Right cardiac atrium (tissue), 5 donors: Measurements from ENCODE around the gene ZHX3. TPM values are rescaled to one million over a fixed set of nuclear protein-coding genes. Genes with fewer than 3 reads are reported as not detected.
"Not testable (repeated sequence)": the region's sequence is repeated elsewhere in the genome, so short reads cannot be mapped to it uniquely, and the experiment has no call there.

Experiments
- ATAC-seq, 2 donors: fragments of 200-7000 bp; cut with Tn5 transposase; one replicate each; pipeline versions ENCODE4 v1.8.0 to v1.9.1; 2020; ENCODE audit warnings: moderate library complexity in 2 of 2, mild to moderate bottlenecking in 1 of 2
- DNase-seq, 3 donors: peaks; one replicate each; pipeline ENCODE4 v3.0.0-alpha.2; 2020
- H3K27ac ChIP-seq: one replicate; pipeline ENCODE4 v1.5.1; 2013; ENCODE audit warnings: mild to moderate bottlenecking, low read length, control low read depth, moderate library complexity
- H3K27me3 ChIP-seq: one replicate; pipeline ENCODE4 v1.6.1; 2013; ENCODE audit not compliant: control insufficient read depth, insufficient read depth
- H3K4me1 ChIP-seq: one replicate; pipeline ENCODE4 v1.6.1; 2013; ENCODE audit warnings: low read length; ENCODE audit not compliant: control insufficient read depth, insufficient read depth
- H3K4me3 ChIP-seq: one replicate; pipeline ENCODE4 v1.5.1; 2013; ENCODE audit warnings: low read length, control low read depth
- H3K9me3 ChIP-seq: one replicate; pipeline ENCODE4 v1.6.1; 2013; ENCODE audit warnings: low read length; ENCODE audit not compliant: control insufficient read depth
- WGBS: extraction: QIAGEN DNeasy Blood & Tissue Kit; methylation state at CpG from one replicate; pipeline ENCODE4 v1.1.7; 2013; 5-methylcytosine and 5-hydroxymethylcytosine counted together
- intact Hi-C, 4 donors: fragments of 100-400 bp; cut with DNase I; formaldehyde crosslinking; loops; one replicate each; pipeline versions ENCODE4 v1.11.0 to v1.14.0; 2022 to 2023
- polyA plus RNA-seq: library from polyadenylated mRNA; stranded (reverse); fragments of 200-250 nt; gene quantifications from one replicate; pipeline ENCODE4 v1.2.3, GENCODE V29; 2013
- total RNA-seq, 4 donors: library from RNA; stranded (reverse); fragmentation: NEBNext Ultra II Directional; extraction: Animal tissue kit (Norgen Biotek cat#: 25700); gene quantifications; one replicate each; pipeline ENCODE4 v1.2.1, GENCODE V29; 2021
- donor health status: healthy with polysubstance abuse.
- donor health status: DM: no; HTN: yes; CAD: no.
- donor health status: DM: no; HTN: no; CAD: no.
- donor health status: DM: no; HTN: yes; CAD: no; lungs with severe emphysema.
- donor health status: DM: yes; HTN: yes; CAD: no.

The ZHX3 gene
- total and polyA plus RNA-seq, 5 donors: 11.6 to 39.7 (median 33.4) TPM

GRCh38 chr20:41138475-41139226, 178.9 kb downstream of the ZHX3 start:
- peaks cover 36% of the 10 kb centered on the region for H3K4me1 ChIP-seq
- ATAC-seq (no peak), DNase-seq (peak in 1 of 3 donors; percentile 68)
- peak overlapping the region; percentile 76 for H3K27ac ChIP-seq
- no peaks in the 10 kb centered on the region for H3K9me3 ChIP-seq
- intact Hi-C loops: loop anchor here in 2 of 4 donors (5.0 to 10.0 kb wide), 2 partner anchors 204 to 206 kb away; partner anchors contain the start of gene LPIN3 (in 2 of the 2)
- WGBS: 14% methylated on average over 12 of the region's 12 CpGs
- no peaks in the 10 kb centered on the region for H3K27me3 ChIP-seq
- peak overlapping the region; percentile 83 for H3K4me3 ChIP-seq

GRCh38 chr20:41137614-41138474, 179.7 kb downstream of the ZHX3 start:
- intact Hi-C loops: loop anchor here in 2 of 4 donors (5.0 to 10.0 kb wide), 2 partner anchors 204 to 207 kb away; partner anchors contain the start of gene LPIN3 (in 2 of the 2)
- ATAC-seq (peak; percentile 50 to 52), DNase-seq (peak; percentile 81 to 93 (median 92))
- no peaks in the 10 kb centered on the region for H3K9me3 ChIP-seq
- peak overlapping the region; percentile 76 for H3K27ac ChIP-seq
- WGBS: 1% methylated on average over 66 of the region's 66 CpGs
- H3K4me1 ChIP-seq: peaks cover 29% of the 10 kb centered on the region
- H3K4me3 ChIP-seq: peak overlapping the region; percentile 83
- no peaks in the 10 kb centered on the region for H3K27me3 ChIP-seq

DNA sequence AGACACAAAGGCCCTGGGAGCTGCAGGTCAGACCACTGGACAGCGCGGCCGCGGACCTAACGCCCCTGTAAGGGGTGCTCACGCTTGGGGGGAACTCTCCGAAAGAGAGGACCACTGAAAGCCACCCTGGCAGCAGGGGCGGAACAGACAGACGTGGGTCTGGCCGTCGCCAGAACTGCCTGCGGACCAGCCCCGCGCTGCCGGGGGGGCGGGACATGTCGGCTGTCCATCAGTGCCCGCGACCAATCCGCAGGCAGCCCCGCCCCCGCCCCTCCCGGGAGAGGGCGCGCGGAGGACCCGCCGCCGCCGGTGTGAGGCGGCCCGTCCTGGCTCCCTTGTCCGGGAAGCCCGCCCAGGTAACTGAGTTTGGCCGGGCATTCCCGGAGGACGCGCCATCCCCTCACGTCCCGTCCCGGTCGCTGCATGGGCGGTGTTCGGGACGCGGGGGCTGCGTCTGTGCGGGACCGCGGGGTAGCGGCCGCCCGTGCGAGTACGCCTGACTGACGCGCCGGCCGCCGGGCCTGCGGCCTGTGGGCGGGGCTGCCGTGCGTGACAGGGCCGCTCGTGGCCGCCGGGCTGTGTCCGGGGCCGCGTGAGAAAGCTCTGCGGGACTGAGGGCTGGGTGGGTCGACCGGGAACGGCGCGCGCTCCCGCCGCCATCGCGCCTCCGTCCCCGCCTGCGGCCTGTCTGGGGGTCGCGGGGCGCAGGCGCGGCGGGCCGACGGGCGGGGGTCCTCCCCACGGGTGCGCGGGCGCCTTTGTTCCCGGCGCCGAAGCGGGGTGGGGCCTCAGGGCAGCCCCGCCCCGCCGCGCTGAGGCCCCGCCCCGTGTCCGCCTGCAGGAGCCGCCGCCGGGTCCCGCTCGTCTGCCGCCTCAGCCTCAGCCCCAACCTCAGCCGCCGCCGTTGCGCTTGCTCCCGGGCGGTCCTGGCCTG, 180.6 kb downstream of the ZHX3 start, which contains the start of gene PLCG1:
Gene PLCG1 (plus strand): TSS at position 864 of the 934 bp plus-strand sequence. CDS start 99 bp downstream, outside the sequence.
- peak; percentile 92 to 97 (median 96) for DNase-seq
- Histone ChIP-seq H3K9me3 (no peaks in the 10 kb centered on the region), H3K27ac (peak within 1 kb of the TSS; percentile 95), H3K4me3 (peak within 1 kb of the TSS; percentile 83), H3K27me3 (no peaks in the 10 kb centered on the region), H3K4me1 (peaks cover 22% of the 10 kb centered on the region)
- intact Hi-C loops: loop anchor here in 2 of 4 donors (5.0 to 10.0 kb wide), 2 partner anchors 205 to 208 kb away; partner anchors contain the start of gene LPIN3 (in 2 of the 2)
- ATAC-seq: peak; percentile 83 to 88
- under 1% methylated on average over 121 of the region's 121 CpGs for WGBS

- Histone ChIP-seq H3K4me1 (peaks cover 18% of the 10 kb centered on the region), H3K9me3 (no peaks in the 10 kb centered on the region), H3K27ac (peak overlapping the region; percentile 95), H3K27me3 (no peaks in the 10 kb centered on the region), H3K4me3 (peak overlapping the region; percentile 83)
- 35% methylated on average over 23 of the region's 23 CpGs for WGBS
- intact Hi-C loops: loop anchor here in 2 of 4 donors (5.0 to 10.0 kb wide), 2 partner anchors 206 to 209 kb away; partner anchors contain the start of gene LPIN3 (in 2 of the 2)
- DNase-seq (no peak), ATAC-seq (no peak)
These were observed 181.4 kb downstream of the ZHX3 start for GRCh38 chr20:41135888-41136679.

- H3K9me3 ChIP-seq: no peaks in the 10 kb centered on the region
- 54% methylated on average over 13 of the region's 13 CpGs for WGBS
- H3K27me3 ChIP-seq: no peaks in the 10 kb centered on the region
- H3K4me1 ChIP-seq: peaks cover 11% of the 10 kb centered on the region
- no peak overlapping the region for H3K4me3 ChIP-seq
- peak in 1 of 3 donors; percentile 72 for DNase-seq
- no peak for ATAC-seq
- intact Hi-C loops: loop anchor here in 2 of 4 donors (5.0 to 10.0 kb wide), 2 partner anchors 207 to 209 kb away; partner anchors contain the start of gene LPIN3 (in 2 of the 2)
- H3K27ac ChIP-seq: no peak overlapping the region
These were observed 182.2 kb downstream of the ZHX3 start for GRCh38 chr20:41135187-41135887.

GRCh38 chr20:41134362-41135186, 183.0 kb downstream of the ZHX3 start:
- Histone ChIP-seq H3K27ac (no peak overlapping the region), H3K27me3 (no peaks in the 10 kb centered on the region), H3K4me1 (peaks cover 6% of the 10 kb centered on the region), H3K4me3 (no peak overlapping the region), H3K9me3 (no peaks in the 10 kb centered on the region)
- ATAC-seq: no peak
- intact Hi-C loops: loop anchor here in 2 of 4 donors (5.0 to 10.0 kb wide), 2 partner anchors 208 to 210 kb away; partner anchors contain the start of gene LPIN3 (in 2 of the 2)
- no peak for DNase-seq
- WGBS: 85% methylated on average over 9 of the region's 9 CpGs

DNA sequence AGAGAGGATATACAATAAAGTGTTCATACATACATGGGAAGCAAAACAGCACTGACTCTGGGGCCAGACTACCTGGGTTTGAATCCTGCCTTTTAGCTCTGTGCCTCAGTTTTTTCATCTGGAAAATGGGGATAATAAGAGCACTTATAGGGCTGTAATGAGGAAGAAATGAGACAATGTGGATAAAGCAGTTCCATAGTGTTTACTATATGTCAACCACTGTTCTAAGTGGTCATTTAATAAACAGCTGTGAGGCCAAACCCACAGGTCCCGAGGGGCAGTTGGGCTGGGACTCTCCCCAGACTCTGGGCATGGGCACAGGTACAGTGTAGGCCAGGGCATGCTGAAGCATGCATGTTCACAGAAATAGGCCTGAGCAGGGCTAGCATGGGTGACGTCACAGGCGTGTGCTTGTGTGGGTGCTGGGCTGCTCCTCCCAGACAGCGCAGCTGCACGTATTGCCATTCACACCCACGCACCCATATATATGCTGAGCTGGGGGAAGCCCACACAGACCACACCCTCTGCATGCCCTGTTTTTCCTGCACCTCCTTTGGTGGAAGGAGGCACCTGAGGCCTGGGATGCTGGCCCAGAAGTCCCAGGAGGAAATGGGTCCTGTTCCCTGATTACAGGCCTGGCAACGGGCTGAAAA, 183.7 kb downstream of the ZHX3 start:
- Histone ChIP-seq H3K4me1 (peaks cover 2% of the 10 kb centered on the region), H3K27ac (no peak overlapping the region), H3K27me3 (no peaks in the 10 kb centered on the region), H3K9me3 (no peaks in the 10 kb centered on the region), H3K4me3 (no peak overlapping the region)
- intact Hi-C loops: loop anchor here in 1 of 4 donors (10.0 kb wide), 1 partner anchor 211 kb away; the partner anchor contains the start of gene LPIN3
- DNase-seq: no peak
- WGBS: 85% methylated on average over 7 of the region's 7 CpGs
- no peak for ATAC-seq

DNA sequence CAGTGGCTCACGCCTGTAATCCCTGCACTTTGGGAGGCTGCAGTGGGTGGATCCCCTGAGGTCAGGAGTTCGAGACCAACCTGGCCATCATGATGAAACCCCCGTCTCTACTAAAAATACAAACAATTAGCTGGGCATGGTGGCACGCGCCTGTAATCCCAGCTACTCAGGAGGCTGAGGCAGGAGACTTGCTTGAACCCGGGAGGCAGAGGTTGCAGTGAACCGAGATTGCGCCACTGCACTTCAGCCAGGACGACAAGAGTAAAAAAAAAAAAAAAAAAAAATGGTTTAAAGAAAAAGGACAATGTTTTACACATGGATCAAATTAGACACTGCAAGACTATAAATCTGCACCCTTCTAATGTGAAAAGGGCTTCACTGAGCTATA, 185.1 kb downstream of the ZHX3 start:
- not testable (repeated sequence) for H3K4me1 ChIP-seq, H3K9me3 ChIP-seq, ATAC-seq, H3K4me3 ChIP-seq, H3K27ac ChIP-seq, H3K27me3 ChIP-seq, DNase-seq
- WGBS: 88% methylated on average over 9 of the region's 9 CpGs
- intact Hi-C loops: loop anchor here in 1 of 4 donors (10.0 kb wide), 1 partner anchor 212 kb away; the partner anchor contains the start of gene LPIN3
